HEK293T (cell line): Measurements from ENCODE around the gene LRRC56.
A peak's percentile ranks its signal among the peaks of the same experiment; 100 is the strongest.

Experiments used
- CTCF ChIA-PET: fragments of 350-600 bp; formaldehyde crosslinking; extraction: SDS; loops from one replicate; lab custom pipeline; 2021; ENCODE audit warnings: antibody characterized with exemption, inconsistent platforms; lab: Yijun Ruan, JAX
- POLR2A ChIA-PET: fragments of 350-600 bp; formaldehyde crosslinking; extraction: SDS; loops from one replicate; lab custom pipeline; 2020; ENCODE audit warnings: antibody characterized with exemption, inconsistent platforms; lab: Yijun Ruan, JAX
- DNase-seq: peaks from one replicate; pipeline ENCODE4 v3.0.0; 2012; ENCODE audit warnings: mixed read lengths; ENCODE audit errors: extremely low spot score
- ARNT ChIP-seq: fragments of 450-650 bp; IDR thresholded peaks from 2 replicates; pipeline ENCODE4 v1.6.1; 2017; ENCODE audit warnings: mild to moderate bottlenecking
- BHLHE40 ChIP-seq: fragments of 450-650 bp; IDR thresholded peaks from 2 replicates; pipeline ENCODE4 v1.6.1; 2016; ENCODE audit warnings: mild to moderate bottlenecking, moderate library complexity, borderline replicate concordance
- CTBP1 ChIP-seq: fragments of 450-650 bp; IDR thresholded peaks from 2 replicates; pipeline ENCODE4 v1.6.1; 2016; ENCODE audit warnings: borderline replicate concordance
- ELF4 ChIP-seq: fragments of 450-650 bp; IDR thresholded peaks from 2 replicates; pipeline ENCODE4 v1.6.1; 2017; ENCODE audit warnings: antibody characterized with exemption
- FOXA1 ChIP-seq: fragments of 450-650 bp; IDR thresholded peaks from 2 replicates; pipeline ENCODE4 v1.6.1; 2016; ENCODE audit warnings: mild to moderate bottlenecking
- FOXK2 ChIP-seq: fragments of 450-650 bp; IDR thresholded peaks from 2 replicates; pipeline ENCODE4 v1.6.1; 2016; ENCODE audit warnings: mild to moderate bottlenecking
- FOXM1 ChIP-seq: fragments of 450-650 bp; IDR thresholded peaks from 2 replicates; pipeline ENCODE4 v1.6.1; 2017; ENCODE audit warnings: mild to moderate bottlenecking, borderline replicate concordance
- HDGF ChIP-seq: fragments of 450-650 bp; IDR thresholded peaks from 2 replicates; pipeline ENCODE4 v1.6.1; 2017; ENCODE audit warnings: antibody characterized with exemption, borderline replicate concordance
- L3MBTL2 ChIP-seq: fragments of 450-650 bp; conservative IDR thresholded peaks from 2 replicates; pipeline ENCODE4 v1.6.1; 2016; ENCODE audit warnings: mild to moderate bottlenecking
- LEF1 ChIP-seq: fragments of 450-650 bp; IDR thresholded peaks from 2 replicates; pipeline ENCODE4 v1.6.1; 2017; ENCODE audit warnings: mild to moderate bottlenecking, borderline replicate concordance
- NFRKB ChIP-seq: fragments of 450-650 bp; IDR thresholded peaks from 2 replicates; pipeline ENCODE4 v1.6.1; 2016; ENCODE audit warnings: mild to moderate bottlenecking, moderate library complexity
- SP1 ChIP-seq: fragments of 450-650 bp; IDR thresholded peaks from 2 replicates; pipeline ENCODE4 v1.6.1; 2017
- SUZ12 ChIP-seq: fragments of 450-650 bp; IDR thresholded peaks from 2 replicates; pipeline ENCODE4 v1.6.1; 2016; ENCODE audit warnings: mild to moderate bottlenecking
- TARDBP ChIP-seq: fragments of 450-650 bp; IDR thresholded peaks from 2 replicates; pipeline ENCODE4 v1.6.1; 2016
- ZNF384 ChIP-seq: fragments of 450-650 bp; IDR thresholded peaks from 2 replicates; pipeline ENCODE4 v1.6.1; 2016
- TF ChIP-seq, protein P1 (sequence below): fragments of 450-650 bp; IDR thresholded peaks from 2 replicates; pipeline ENCODE4 v1.6.1; 2016

The LRRC56 gene

DNA sequence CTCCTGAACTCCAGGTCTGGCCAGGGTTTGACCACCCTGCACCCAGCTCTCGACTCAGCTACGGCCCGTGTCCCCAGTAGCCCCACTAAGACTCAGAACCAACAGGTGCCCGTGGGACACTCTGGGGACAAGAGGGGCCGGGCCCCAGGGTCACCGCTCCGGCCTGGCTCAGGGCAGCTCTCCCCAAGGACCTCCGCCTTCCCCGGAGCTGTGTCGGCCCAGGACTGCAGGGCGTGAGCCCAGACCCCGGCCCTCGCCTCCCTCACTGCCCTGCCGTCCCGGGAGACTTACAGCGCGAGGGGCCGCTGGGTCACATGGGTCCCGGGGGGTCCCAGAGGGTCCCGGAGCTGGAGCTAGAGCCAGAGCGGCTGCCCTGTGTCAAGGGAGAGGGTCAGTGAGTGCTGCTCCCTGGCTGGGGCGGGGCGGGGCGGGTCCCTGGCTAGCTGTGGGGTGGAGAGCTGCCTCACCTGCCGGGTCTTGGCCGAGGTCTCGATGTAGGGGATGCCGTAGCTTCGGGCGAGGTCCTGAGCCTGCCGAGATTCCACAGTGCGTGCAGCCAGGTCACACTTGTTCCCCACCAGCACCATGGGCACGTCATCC is 4.2 kb upstream of the LRRC56 start:
- no peak for TF ChIP-seq CTBP1
- no peak for TF ChIP-seq ELF4
- no peak for TF ChIP-seq HDGF
- TF ChIP-seq SUZ12: no peak
- no peak for TF ChIP-seq FOXK2
- TF ChIP-seq FOXA1: no peak
- no peak for TF ChIP-seq NFRKB
- TF ChIP-seq ZNF384: no peak
- TF ChIP-seq TARDBP: no peak
- no peak for TF ChIP-seq L3MBTL2
- no peak for TF ChIP-seq BHLHE40
- ChIA-PET POLR2A (interaction anchor here (1.1 kb wide), 1 partner anchor 26 kb away, joined by 4 read pairs; the partner anchor contains the start of gene RNH1), CTCF (no interaction called here)
- DNase-seq: no peak

DNA sequence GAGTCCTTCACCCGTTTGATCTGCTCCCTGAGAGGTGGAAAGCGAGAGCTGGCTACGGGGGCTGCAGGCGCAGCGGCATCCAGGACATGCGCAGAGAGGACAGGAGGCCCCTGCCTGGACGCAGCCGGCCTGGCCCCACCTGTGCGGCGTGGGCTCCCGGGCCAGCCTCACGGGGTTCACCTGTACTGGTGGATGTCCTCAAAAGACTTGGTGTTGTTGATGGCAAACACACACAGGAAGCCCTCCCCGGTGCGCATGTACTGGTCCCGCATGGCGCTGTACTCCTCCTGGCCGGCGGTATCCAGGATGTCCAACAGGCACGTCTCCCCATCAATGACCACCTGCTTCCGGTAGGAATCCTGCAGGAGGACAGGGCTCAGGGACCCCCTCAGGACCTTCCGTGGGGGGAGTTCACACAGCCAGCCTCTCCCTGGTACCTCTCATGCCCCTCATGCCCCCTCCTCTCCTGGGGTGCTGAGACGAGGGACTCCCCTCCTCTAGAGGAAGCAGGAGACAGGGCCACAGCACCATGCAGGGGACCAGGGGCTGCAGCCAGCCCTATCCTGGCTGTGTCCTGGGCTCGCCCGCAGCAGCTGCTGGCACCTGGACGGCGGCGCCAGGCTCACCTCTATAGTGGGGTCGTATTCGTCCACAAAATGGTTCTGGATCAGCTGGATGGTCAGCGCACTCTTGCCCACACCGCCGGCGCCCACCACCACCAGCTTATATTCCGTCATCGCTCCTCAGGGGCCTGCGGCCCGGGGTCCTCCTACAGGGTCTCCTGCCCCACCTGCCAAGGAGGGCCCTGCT is 3.5 kb upstream of the LRRC56 start:
- CTCF ChIA-PET: no interaction called here
- no peak for DNase-seq
- TF ChIP-seq NFRKB (no peak), FOXK2 (no peak), BHLHE40 (no peak), HDGF (no peak), FOXM1 (no peak), LEF1 (no peak), TARDBP (no peak), ARNT (no peak), SUZ12 (no peak), SP1 (no peak), FOXA1 (no peak), CTBP1 (no peak), ZNF384 (no peak), L3MBTL2 (no peak), ELF4 (no peak)
- TF ChIP-seq, protein P1, sequence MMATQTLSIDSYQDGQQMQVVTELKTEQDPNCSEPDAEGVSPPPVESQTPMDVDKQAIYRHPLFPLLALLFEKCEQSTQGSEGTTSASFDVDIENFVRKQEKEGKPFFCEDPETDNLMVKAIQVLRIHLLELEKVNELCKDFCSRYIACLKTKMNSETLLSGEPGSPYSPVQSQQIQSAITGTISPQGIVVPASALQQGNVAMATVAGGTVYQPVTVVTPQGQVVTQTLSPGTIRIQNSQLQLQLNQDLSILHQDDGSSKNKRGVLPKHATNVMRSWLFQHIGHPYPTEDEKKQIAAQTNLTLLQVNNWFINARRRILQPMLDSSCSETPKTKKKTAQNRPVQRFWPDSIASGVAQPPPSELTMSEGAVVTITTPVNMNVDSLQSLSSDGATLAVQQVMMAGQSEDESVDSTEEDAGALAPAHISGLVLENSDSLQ: no peak
- POLR2A ChIA-PET: interaction anchor here (1.1 kb wide), 1 partner anchor 27 kb away, joined by 3 read pairs; no protein-coding TSS in a partner anchor

DNA sequence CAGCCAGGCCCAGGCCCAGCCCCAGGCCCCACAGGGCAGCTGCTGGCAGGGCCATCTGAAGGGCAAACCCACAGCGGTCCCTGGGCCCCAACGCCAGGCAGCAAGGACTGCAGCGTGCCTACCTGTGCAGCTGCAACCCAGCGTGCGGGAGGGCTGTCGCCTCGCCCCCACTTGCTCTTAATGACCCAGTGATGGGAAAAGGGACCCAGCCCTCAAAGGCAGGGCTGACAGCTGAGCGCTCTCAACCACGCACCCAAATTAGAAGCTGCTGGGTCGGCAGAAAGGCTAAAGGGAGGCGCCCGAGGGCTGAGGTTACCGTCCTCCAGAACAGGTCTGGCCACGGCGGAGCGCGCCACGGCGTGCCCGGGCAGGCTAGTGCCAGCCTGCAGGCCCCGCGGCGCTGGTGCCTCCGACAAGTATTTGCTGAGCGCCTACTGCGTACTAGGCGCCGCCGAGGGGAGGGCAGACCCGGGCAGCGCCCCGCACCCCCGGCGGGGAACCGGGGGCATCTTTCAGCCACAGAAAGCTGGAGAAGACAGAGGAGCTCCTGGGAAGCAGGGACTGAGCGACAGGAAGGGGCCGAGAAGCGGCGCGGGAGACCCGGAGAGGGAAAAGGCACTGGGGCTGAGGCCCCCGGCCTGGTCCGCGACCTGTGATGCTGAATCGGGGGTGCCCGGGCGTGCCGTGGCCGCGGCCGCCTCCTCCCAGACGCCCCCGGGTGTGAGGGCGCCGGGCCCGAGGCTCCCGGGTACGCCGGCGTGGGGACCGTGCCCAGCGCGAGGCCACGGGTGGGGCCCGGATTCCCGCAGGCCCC is 2.7 kb upstream of the LRRC56 start:
- ChIA-PET POLR2A (interaction anchor here (0.6 to 1.7 kb wide), 4 partner anchors 10 to 33 kb away, joined by 3 to 6 read pairs (median 3); no protein-coding TSS in a partner anchor), CTCF (no interaction called here)
- peak; percentile 27 for DNase-seq

DNA sequence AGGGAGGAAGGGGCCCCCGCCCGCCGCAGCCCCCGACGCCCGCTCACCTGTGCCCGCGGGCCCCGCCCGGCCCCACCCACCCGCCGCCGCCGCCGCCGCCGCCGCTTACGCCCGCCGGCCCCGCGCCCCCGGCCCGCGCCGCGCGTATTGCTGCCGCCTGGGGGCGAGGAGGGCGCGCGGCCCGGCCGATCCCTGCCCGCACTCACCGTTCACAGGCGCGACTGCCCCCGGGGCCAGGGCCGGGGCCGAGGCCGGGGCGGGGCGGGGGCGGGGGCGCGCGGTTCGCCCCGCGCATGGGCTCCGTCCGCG is 2.2 kb upstream of the LRRC56 start:
- DNase-seq: no peak
- TF ChIP-seq NFRKB: no peak
- TF ChIP-seq FOXM1: no peak
- TF ChIP-seq CTBP1: no peak
- TF ChIP-seq TARDBP: no peak
- TF ChIP-seq FOXK2: no peak
- no peak for TF ChIP-seq SUZ12
- TF ChIP-seq, protein P1: no peak
- no peak for TF ChIP-seq SP1
- TF ChIP-seq FOXA1: no peak
- TF ChIP-seq ARNT: no peak
- no peak for TF ChIP-seq L3MBTL2
- TF ChIP-seq LEF1: no peak
- TF ChIP-seq HDGF: no peak
- TF ChIP-seq ZNF384: no peak
- no peak for TF ChIP-seq BHLHE40
- TF ChIP-seq ELF4: no peak
- POLR2A ChIA-PET: interaction anchor here (0.6 to 1.7 kb wide), 11 partner anchors 10 to 206 kb away, joined by 3 to 7 read pairs (median 4); partner anchors contain the start of gene TMEM80
- CTCF ChIA-PET: interaction anchor here (1.2 kb wide), 1 partner anchor 19 kb away, joined by 4 read pairs; no protein-coding TSS in a partner anchor

More for the DNA sequence above, 2.7 kb upstream of the LRRC56 start:
- TF ChIP-seq ELF4: no peak
- no peak for TF ChIP-seq FOXM1
- no peak for TF ChIP-seq FOXA1
- TF ChIP-seq HDGF: no peak
- TF ChIP-seq SUZ12: no peak
- no peak for TF ChIP-seq LEF1
- no peak for TF ChIP-seq TARDBP
- TF ChIP-seq, protein P1: no peak
- TF ChIP-seq NFRKB: no peak
- TF ChIP-seq FOXK2: no peak
- TF ChIP-seq L3MBTL2: no peak
- no peak for TF ChIP-seq SP1
- no peak for TF ChIP-seq ARNT
